ENCODE results near the gene LTBP1.

Gene LTBP1

DNA sequence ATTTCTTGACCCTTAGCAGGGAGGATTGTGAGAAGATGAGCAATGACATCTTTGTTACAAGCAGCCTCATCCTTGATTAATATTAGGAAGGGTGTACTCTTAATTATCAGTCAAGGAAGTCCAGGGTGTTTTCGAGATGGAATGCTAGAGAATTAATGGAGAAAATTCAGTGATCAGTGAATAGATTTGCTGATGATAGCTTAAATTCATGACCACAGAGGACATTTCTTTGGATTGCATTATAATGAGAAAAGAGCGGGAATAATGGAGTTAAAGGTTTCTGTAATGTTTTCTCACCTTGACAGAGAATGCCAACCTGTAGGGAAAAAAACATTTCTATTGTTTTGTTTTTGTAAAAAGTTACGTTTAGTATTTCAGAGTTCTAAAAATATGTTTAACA is 249.9 kb downstream of the LTBP1 start:
- no peak for DNase-seq (ENCODE audit: extremely low read depth, insufficient read length)
- no peaks in the 10 kb centered on the region for H3K36me3 ChIP-seq (ENCODE audit: control insufficient read depth, insufficient read depth, low read length)
- no peaks in the 10 kb centered on the region for H3K27me3 ChIP-seq (replicated peaks; ENCODE audit: control insufficient read depth, insufficient read depth, low read length)
- TF ChIP-seq, protein P1, sequence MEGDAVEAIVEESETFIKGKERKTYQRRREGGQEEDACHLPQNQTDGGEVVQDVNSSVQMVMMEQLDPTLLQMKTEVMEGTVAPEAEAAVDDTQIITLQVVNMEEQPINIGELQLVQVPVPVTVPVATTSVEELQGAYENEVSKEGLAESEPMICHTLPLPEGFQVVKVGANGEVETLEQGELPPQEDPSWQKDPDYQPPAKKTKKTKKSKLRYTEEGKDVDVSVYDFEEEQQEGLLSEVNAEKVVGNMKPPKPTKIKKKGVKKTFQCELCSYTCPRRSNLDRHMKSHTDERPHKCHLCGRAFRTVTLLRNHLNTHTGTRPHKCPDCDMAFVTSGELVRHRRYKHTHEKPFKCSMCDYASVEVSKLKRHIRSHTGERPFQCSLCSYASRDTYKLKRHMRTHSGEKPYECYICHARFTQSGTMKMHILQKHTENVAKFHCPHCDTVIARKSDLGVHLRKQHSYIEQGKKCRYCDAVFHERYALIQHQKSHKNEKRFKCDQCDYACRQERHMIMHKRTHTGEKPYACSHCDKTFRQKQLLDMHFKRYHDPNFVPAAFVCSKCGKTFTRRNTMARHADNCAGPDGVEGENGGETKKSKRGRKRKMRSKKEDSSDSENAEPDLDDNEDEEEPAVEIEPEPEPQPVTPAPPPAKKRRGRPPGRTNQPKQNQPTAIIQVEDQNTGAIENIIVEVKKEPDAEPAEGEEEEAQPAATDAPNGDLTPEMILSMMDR (IDR thresholded peaks at IDR 0.05; ENCODE audit: insufficient read depth, low read length, poor library complexity, severe bottlenecking) = no peak
- no peak overlapping the region for H3K4me3 ChIP-seq (replicated peaks; ENCODE audit: low read depth, low read length)

DNA sequence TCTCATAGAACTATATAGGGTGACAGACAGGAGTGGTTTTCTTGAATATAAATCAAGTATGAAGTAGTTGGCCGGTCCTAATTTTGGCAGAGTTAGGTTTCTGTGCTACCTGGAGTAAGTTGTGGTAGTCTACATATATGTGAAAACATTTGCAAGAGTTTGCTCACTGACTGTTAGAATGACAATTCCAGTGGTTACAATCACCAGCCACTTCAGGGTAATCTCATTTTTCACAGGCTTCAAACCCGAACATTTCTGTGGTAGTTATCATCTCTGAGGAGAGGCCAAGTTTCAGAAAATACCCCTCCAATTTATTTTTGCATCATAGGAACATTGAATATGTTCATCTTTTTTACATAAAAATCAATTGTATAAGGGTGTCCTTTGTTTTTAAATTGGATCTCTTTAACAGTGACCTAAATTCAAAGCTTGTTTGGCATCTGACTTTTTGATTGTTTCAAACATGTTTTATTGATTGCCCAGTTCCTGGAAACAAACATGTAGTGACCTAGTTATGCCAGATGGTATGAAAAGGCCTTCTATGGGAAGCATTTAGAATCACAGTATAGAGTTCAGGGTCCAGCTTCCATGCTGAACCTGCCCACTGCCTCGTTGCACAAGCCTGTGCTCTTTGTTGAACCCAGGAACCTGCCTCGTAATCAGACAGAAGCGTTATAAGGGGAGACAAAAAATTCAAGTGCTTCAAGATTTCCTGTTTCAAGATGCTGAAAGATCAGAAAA is 250.6 kb downstream of the LTBP1 start:
- DNase-seq (ENCODE audit: extremely low read depth, insufficient read length) = no peak
- no peaks in the 10 kb centered on the region for H3K36me3 ChIP-seq (ENCODE audit: control insufficient read depth, insufficient read depth, low read length)
- no peaks in the 10 kb centered on the region for H3K27me3 ChIP-seq (replicated peaks; ENCODE audit: control insufficient read depth, insufficient read depth, low read length)
- H3K4me3 ChIP-seq (replicated peaks; ENCODE audit: low read depth, low read length) = no peak overlapping the region
- TF ChIP-seq, protein P1 (IDR thresholded peaks at IDR 0.05; ENCODE audit: insufficient read depth, low read length, poor library complexity, severe bottlenecking) = no peak

DNA sequence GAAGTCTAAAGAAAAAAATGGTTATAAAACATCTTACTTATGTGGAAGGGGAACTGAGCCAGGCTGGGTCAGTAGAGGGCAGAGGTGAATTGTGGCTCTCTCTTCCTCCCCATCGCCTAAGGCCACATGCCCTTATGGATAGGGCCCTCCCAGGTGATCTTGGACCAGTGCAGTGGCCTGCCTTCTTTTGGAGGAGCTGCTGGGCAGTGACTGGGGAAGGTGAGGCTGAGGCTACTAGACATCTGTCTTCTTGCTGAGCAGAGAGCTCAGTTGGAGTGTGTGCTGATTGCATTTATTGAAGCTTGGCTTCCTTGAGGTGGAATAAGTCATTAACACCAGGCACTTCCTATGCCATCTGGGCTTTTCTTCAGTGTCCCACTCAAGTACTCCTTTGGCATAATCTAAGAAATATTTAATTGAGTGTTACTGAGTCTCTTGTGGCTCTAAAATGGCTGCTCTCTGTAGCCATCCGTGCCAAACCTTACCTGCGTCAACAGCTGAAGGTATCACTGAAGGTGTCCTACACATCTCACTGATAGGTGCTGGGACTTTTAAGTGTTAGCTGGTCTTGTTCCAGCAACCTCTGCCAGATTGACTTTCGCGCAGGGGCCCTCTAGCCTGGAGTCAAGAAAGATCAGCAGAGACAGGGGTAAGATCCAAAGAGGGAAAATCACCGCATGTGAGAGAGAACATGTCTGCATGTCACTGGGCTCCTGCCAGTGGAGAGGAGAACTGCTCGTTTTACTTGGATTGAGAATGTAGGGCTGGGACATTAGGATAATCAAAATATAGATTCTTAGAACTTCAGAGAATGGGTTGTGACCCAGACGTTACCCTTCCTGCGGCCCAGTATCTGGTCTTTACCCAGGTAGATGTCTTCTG is 256.1 kb downstream of the LTBP1 start:
- no peak for DNase-seq (ENCODE audit: extremely low read depth, insufficient read length)
- Histone ChIP-seq H3K36me3 (ENCODE audit: control insufficient read depth, insufficient read depth, low read length) (no peaks in the 10 kb centered on the region), H3K27me3 (replicated peaks; ENCODE audit: control insufficient read depth, insufficient read depth, low read length) (peaks cover 2% of the 10 kb centered on the region; the same call in 1 of the 2 replicates), H3K4me3 (replicated peaks; ENCODE audit: low read depth, low read length) (no peak overlapping the region)
- TF ChIP-seq, protein P1 (IDR thresholded peaks at IDR 0.05; ENCODE audit: insufficient read depth, low read length, poor library complexity, severe bottlenecking) = no peak

DNA sequence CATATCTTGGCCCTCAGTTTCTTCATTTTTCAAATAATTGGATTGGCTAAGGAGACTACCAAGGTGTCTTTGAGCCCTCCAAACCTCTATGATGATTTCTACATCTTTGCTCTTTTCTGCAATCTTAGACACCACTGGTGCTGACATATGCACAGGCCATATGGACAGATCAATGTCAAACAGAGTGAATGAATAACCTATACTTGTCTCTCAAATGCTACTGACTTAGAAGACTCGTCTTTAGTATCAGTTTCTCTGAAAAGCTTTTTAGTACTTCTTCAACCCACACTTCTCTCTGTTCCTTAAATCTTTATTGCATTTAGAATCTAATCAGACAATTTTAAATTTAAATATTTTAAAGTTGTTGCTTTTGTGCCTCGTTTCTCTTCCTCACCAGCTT is 258.2 kb downstream of the LTBP1 start:
- H3K4me3 ChIP-seq (replicated peaks; ENCODE audit: low read depth, low read length) = no peak overlapping the region
- peaks cover 2% of the 10 kb centered on the region; the same call in 1 of the 2 replicates for H3K27me3 ChIP-seq (replicated peaks; ENCODE audit: control insufficient read depth, insufficient read depth, low read length)
- TF ChIP-seq, protein P1 (IDR thresholded peaks at IDR 0.05; ENCODE audit: insufficient read depth, low read length, poor library complexity, severe bottlenecking) = no peak
- DNase-seq (ENCODE audit: extremely low read depth, insufficient read length) = no peak
- H3K36me3 ChIP-seq (ENCODE audit: control insufficient read depth, insufficient read depth, low read length) = no peaks in the 10 kb centered on the region

DNA sequence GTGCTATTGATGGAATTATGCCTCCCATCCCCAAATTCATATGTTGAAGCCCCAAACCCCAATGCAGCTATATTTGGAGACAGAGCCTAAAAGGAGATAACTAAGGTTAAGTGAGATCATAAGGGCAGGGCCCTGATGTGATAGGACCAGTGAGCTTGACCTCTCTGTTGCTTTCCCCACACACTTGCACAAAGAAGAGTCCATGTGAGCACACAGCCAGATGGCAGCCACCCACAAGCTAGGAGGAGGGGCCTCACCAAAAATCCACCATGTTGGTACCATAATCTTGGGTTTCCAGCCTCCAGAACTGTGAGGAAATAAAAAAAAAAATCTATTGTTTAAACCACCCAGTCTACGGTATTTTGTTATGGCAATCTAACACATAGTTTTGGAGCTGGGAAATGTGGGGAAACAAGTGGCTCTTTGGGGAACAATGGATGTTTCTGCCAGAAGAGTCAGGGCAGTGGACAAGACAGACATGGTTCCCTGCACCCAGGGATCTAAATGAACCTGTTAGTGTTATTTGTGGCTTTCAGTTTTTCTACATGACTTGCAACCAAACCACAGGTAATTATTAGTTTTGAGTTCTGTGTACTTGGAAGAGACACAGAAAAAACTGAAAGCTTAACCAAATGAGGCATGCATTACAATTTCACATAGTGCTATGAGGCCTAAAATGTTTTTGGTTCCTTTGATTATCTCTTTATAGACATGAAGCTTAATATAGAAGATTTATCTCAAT is 259.1 kb downstream of the LTBP1 start:
- Histone ChIP-seq H3K4me3 (replicated peaks; ENCODE audit: low read depth, low read length) (no peak overlapping the region), H3K36me3 (ENCODE audit: control insufficient read depth, insufficient read depth, low read length) (no peaks in the 10 kb centered on the region), H3K27me3 (replicated peaks; ENCODE audit: control insufficient read depth, insufficient read depth, low read length) (peaks cover 2% of the 10 kb centered on the region; the same call in 1 of the 2 replicates)
- DNase-seq (ENCODE audit: extremely low read depth, insufficient read length) = peak; percentile 48
- TF ChIP-seq, protein P1 (IDR thresholded peaks at IDR 0.05; ENCODE audit: insufficient read depth, low read length, poor library complexity, severe bottlenecking) = no peak

Data from GM06990 (cell line).